Stimulated activated CD4-positive, alpha-beta T cell treated with anti-CD3 and anti-CD28 coated beads, Interleukin-2, amount 100 ng/mL, for 4 hours (primary cell): Measurements from ENCODE around the gene PLSCR5.

Experiments used
- DNase-seq: peaks from one replicate; pipeline ENCODE4 v3.0.0-alpha.2; 2020; ENCODE audit warnings: low read depth

PLSCR5 gene

GRCh38 chr3:146544002-146544928 is 60.9 kb downstream of the PLSCR5 start, which contains the start of gene PLSCR1:
PLSCR1 (minus strand) TSS chr3:146544607; CDS start chr3:146536552, 8,055 bp downstream.
- DNase-seq = peak; percentile 80

DNA sequence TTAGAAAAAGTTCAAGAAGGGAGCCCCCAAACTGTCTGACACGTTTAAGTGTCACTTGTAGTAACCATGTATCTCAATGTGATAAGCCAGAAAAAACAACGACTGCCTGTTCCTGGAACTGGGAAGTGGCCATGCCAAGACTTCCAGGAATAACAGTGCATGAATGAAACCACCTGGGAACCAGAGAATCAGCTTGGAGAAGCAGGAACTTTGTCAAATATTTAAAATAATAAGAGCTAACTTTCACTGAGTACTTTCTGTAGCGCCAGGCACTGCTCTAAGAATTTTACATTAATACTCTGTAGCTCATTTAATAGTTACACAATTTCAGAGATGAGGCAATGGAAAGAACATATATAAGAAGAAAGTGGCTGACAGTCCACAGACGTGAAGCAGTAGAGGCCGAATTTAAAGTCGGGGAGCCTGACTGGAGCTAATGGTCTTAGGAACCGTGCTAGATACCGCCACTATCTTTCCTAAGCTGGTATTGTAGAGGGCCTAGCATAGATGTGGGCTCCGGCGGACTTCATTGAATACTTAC is 61.6 kb downstream of the PLSCR5 start:
- no peak for DNase-seq

DNA sequence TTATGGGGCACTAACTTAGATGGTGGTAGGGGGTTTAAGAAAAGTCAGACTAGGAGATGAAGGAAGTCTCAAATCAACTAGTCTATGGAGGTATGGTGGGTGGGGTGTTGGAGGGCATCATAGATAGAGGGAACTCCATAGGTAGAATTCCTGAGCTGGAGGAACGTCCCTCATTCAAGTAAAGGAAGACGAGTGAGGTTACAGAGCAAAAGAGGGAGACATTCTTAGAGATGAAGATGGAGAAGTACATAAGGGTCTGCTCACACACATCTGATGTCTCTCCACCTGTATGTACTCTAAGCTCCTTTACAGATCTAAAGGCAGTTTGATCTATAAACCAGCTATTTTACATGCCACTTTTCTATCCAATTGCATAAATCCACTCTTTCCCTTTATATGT is 62.2 kb downstream of the PLSCR5 start:
- DNase-seq = no peak

GRCh38 chr3:146542179-146542578 is 63.0 kb downstream of the PLSCR5 start:
- DNase-seq = no peak

GRCh38 chr3:146540978-146541377 is 64.2 kb downstream of the PLSCR5 start:
- no peak for DNase-seq

GRCh38 chr3:146540236-146540635 is 64.9 kb downstream of the PLSCR5 start:
- DNase-seq = no peak

DNA sequence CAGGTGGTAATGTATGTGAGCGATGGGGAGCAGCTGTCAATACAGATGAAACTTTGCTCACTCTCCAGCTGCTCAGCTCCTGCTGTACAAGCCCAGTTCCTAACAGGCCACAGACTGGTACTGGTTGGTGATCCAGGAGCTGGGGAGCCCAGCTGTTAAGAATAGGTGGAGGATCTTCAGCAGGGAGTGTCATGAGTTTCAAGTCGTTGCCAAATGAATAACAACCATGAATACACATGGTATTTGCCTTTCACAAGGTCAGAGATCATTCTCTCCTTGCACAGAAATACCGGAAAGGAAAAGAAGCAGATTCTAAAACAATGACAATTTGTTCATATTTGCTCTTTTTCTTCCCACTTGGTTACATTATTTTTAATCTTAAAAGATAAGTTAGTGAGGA is 65.8 kb downstream of the PLSCR5 start:
- DNase-seq = no peak

- DNase-seq = no peak
Measured at GRCh38 chr3:146537603-146538002, 67.5 kb downstream of the PLSCR5 start.

DNA sequence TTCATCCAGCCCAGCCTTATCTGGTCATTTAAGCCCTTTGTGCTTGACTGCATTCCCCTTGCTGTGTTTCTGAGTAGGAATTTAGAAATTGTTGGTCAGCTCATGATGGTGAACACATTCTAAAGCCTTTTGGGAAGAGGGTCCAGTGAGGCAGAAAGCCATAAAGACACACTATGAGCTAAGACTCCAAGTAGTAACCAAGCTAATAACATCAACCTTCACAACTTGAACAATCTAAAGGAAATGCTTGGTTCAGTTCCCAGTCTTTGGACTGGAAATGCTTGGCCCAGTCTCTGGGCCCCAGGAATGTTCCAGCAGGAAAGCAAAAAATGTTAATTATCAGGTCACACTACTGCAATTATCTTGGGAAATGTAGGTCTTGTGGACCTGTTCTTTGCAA is 68.5 kb downstream of the PLSCR5 start:
- DNase-seq = no peak
